SKM-1 (cell line): ENCODE results near the gene ODF2L.

Experiments used
- DNase-seq: peaks from one replicate; lab custom pipeline; 2025; ENCODE audit not compliant: unreplicated experiment; lab: John Stamatoyannopoulos, UW

The ODF2L gene

GRCh38 chr1:86322241-86322640 lies 73.9 kb downstream of the ODF2L start:
- DNase-seq, result no peak

GRCh38 chr1:86318436-86318835 lies 77.7 kb downstream of the ODF2L start:
- DNase-seq, result no peak

GRCh38 chr1:86317926-86318325 lies 78.2 kb downstream of the ODF2L start:
- no peak for DNase-seq

GRCh38 chr1:86305731-86306130 lies 90.4 kb downstream of the ODF2L start:
- DNase-seq, result no peak

GRCh38 chr1:86303041-86303690 lies 93.0 kb downstream of the ODF2L start:
- DNase-seq, result no peak
